ENCODE measurements around the gene TCL1A. TPM values are rescaled to one million over a fixed set of nuclear protein-coding genes. Genes with fewer than 3 reads are reported as not detected.

Gene TCL1A
- total RNA-seq, 4 donors from 2014 or later: 3.7 to 19.5 TPM; not detected in 2

DNA sequence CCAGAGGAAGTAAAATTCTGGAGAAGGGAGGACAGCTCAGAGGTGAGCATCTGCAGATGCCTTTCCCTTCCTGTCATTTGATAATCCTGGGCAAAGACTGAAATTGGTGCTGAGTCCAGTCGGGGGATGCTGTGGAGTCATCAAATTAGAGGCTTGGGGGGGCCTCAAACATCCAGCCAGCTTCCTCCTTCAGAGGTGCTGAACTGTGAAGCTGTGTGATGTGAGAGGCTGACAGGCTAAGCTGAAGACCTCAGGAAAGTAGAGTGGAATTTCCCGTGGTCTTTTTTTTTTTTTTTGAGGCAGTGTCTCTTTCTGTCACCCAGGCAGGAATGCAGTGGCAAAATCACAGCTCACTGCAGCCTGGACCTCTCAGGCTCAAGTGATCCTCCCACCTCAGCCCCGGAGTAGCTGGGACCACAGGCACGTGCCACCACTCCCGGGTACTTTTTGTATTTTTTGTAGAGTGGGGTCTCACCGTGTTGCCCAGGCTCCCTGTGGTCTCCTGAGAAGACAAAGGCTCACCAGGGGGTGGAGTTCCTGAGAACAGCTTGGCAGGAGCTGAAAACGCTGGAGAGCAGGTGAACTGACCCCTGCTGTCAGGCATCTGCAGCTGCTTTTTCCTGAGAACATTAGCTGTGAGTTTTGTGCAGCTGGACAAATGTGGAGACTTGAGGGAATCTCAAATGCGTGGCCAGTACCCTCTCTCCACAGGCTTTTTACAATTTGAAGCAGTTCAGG is 33.8 kb downstream of the TCL1A start:
- TF ChIP-seq POLR2AphosphoS5 (IDR thresholded peaks at IDR 0.05) (no peak), EP300 (IDR thresholded peaks at IDR 0.05; ENCODE audit: low read depth) (no peak), POLR2A (IDR thresholded peaks at IDR 0.05) (no peak)
- TF ChIP-seq, protein P1, sequence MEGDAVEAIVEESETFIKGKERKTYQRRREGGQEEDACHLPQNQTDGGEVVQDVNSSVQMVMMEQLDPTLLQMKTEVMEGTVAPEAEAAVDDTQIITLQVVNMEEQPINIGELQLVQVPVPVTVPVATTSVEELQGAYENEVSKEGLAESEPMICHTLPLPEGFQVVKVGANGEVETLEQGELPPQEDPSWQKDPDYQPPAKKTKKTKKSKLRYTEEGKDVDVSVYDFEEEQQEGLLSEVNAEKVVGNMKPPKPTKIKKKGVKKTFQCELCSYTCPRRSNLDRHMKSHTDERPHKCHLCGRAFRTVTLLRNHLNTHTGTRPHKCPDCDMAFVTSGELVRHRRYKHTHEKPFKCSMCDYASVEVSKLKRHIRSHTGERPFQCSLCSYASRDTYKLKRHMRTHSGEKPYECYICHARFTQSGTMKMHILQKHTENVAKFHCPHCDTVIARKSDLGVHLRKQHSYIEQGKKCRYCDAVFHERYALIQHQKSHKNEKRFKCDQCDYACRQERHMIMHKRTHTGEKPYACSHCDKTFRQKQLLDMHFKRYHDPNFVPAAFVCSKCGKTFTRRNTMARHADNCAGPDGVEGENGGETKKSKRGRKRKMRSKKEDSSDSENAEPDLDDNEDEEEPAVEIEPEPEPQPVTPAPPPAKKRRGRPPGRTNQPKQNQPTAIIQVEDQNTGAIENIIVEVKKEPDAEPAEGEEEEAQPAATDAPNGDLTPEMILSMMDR (IDR thresholded peaks at IDR 0.05): no peak
- H3K27ac ChIP-seq: no peak overlapping the region
- no peaks in the 10 kb centered on the region for H3K4me1 ChIP-seq
- 29% methylated on average over 8 of the region's 8 CpGs; no CpG with 5 or more reads in 1 of the 2 donors for WGBS, 2 donors (ENCODE audit: low coverage in 1 of 2)
- H3K9me3 ChIP-seq: no peaks in the 10 kb centered on the region
- in situ Hi-C loops (cut with MboI; ENCODE audit: low pct_ligation_motif_present in 1 of 4, low pct_unique_long_range_greater_than_20kb in 1 of 4, low sequenced_read_pairs in 3 of 4): no loop called here
- H3K36me3 ChIP-seq: no peaks in the 10 kb centered on the region
- H3K4me3 ChIP-seq: no peak overlapping the region
- no peaks in the 10 kb centered on the region for H3K27me3 ChIP-seq
- no peak for DNase-seq
- intact Hi-C loops (cut with DNase I; ENCODE audit: low total_unique reads): no loop called here

DNA sequence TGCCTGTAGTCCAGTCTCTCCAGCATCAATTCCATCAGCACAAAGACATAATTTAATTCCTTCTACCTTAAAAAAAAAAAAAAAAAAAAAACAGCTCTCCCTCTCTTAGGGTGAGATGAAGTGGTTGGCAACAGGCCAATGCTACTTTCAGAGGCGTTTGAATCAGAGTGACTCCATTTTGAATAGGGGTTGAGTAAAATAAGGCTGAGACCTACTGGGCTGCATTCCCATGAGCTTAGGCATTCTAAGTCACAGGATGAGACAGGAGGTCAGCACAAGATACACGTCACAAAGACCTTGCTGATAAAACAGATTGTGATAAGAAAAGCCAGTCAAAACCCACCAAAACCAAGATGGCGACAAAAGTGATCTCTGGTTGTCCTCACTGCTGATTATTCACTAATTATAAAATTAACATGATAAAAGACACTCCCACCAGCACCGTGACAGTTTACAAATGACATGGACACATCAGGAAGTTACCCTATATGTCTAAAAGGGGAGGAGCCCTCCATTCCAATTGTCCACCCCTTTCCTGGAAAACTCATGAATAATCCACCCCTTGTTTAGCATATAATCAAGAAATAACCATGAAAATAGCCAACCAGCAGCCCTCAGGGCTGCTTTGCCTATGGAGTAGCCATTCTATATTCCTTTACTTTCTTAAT is 34.6 kb downstream of the TCL1A start:
- no peaks in the 10 kb centered on the region for H3K27me3 ChIP-seq
- TF ChIP-seq EP300 (IDR thresholded peaks at IDR 0.05; ENCODE audit: low read depth) (no peak), POLR2A (IDR thresholded peaks at IDR 0.05) (no peak), POLR2AphosphoS5 (IDR thresholded peaks at IDR 0.05) (no peak)
- TF ChIP-seq, protein P1 (IDR thresholded peaks at IDR 0.05): no peak
- no peak overlapping the region for H3K27ac ChIP-seq
- in situ Hi-C loops (cut with MboI; ENCODE audit: low pct_ligation_motif_present in 1 of 4, low pct_unique_long_range_greater_than_20kb in 1 of 4, low sequenced_read_pairs in 3 of 4) (no loop called here), intact Hi-C loops (cut with DNase I; ENCODE audit: low total_unique reads) (no loop called here)
- no peaks in the 10 kb centered on the region for H3K9me3 ChIP-seq
- no peaks in the 10 kb centered on the region for H3K36me3 ChIP-seq
- H3K4me3 ChIP-seq: no peak overlapping the region
- no peak for DNase-seq
- no peaks in the 10 kb centered on the region for H3K4me1 ChIP-seq
- WGBS, 2 donors (ENCODE audit: low coverage in 1 of 2): 67 to 70% methylated on average over 3 to 4 of the region's 4 CpGs

DNA sequence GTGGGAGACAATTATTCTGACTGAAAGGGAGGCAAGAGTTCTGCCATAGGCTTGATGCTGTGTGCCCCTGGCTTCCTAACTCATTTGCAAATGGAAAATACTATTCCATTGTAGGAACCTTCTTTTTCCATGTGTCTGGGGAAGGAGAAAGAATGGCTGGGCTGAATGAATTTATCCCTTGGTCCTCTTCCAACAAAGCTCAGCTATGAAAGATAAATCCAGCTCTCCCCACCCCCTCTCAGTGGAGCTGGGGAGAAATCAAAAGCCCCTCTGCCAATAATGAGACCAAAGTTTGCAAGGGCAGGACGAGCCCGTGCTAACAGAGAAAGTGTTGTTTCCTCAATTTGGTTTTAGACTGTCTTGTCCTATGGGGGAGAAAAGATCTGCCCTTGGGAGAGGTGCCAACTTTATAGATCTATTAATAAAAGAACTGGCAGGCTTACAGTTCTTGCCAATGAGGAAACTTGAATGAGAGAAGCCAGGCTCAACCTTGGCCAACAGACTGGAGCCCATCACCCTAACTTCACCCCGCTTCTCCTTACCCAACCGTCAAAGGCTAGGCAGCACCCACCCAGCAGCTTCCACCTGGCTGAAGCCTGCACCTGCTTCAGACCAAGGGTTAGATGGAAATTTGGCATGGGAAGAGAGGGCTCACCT is 36.6 kb downstream of the TCL1A start:
- WGBS, 2 donors (ENCODE audit: low coverage in 1 of 2): 63% methylated on average over 4 of the region's 4 CpGs; no CpG with 5 or more reads in 1 of the 2 donors
- H3K9me3 ChIP-seq: no peaks in the 10 kb centered on the region
- H3K27ac ChIP-seq: no peak overlapping the region
- no peak for DNase-seq
- in situ Hi-C loops (cut with MboI; ENCODE audit: low pct_ligation_motif_present in 1 of 4, low pct_unique_long_range_greater_than_20kb in 1 of 4, low sequenced_read_pairs in 3 of 4): no loop called here
- H3K4me3 ChIP-seq: no peak overlapping the region
- TF ChIP-seq, protein P1 (IDR thresholded peaks at IDR 0.05): no peak
- TF ChIP-seq POLR2A (IDR thresholded peaks at IDR 0.05): no peak
- TF ChIP-seq EP300 (IDR thresholded peaks at IDR 0.05; ENCODE audit: low read depth): no peak
- TF ChIP-seq POLR2AphosphoS5 (IDR thresholded peaks at IDR 0.05): no peak
- no peaks in the 10 kb centered on the region for H3K36me3 ChIP-seq
- no peaks in the 10 kb centered on the region for H3K27me3 ChIP-seq
- intact Hi-C loops (cut with DNase I; ENCODE audit: low total_unique reads): no loop called here
- H3K4me1 ChIP-seq: no peaks in the 10 kb centered on the region

DNA sequence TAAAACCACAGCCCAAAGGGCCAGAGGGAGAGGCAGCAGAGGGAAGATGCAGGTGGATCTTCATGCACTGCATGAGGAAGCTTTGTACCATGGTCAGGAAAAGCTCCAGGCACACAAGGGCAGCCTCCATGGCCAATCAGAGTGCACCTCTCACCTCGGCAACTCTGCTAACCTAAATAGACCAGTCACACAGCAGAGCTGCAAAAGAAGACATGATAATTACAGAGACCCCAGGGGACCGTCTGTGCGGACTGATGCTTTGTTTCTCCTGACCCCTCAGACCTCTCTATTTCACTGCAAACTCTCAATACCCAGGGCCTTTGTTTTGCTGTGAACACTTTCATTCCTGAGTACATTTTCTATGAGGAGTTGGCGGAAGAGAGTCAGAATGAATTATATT is 38.4 kb downstream of the TCL1A start:
- WGBS, 2 donors (ENCODE audit: low coverage in 1 of 2): 60 to 64% methylated on average over 1 to 4 of the region's 4 CpGs
- Histone ChIP-seq H3K4me3 (no peak overlapping the region), H3K27ac (no peak overlapping the region), H3K36me3 (no peaks in the 10 kb centered on the region), H3K27me3 (no peaks in the 10 kb centered on the region), H3K4me1 (no peaks in the 10 kb centered on the region), H3K9me3 (no peaks in the 10 kb centered on the region)
- no peak for DNase-seq
- intact Hi-C loops (cut with DNase I; ENCODE audit: low total_unique reads): no loop called here
- in situ Hi-C loops (cut with MboI; ENCODE audit: low pct_ligation_motif_present in 1 of 4, low pct_unique_long_range_greater_than_20kb in 1 of 4, low sequenced_read_pairs in 3 of 4): no loop called here
- TF ChIP-seq, protein P1 (IDR thresholded peaks at IDR 0.05): no peak
- TF ChIP-seq EP300 (IDR thresholded peaks at IDR 0.05; ENCODE audit: low read depth) (no peak), POLR2A (IDR thresholded peaks at IDR 0.05) (no peak), POLR2AphosphoS5 (IDR thresholded peaks at IDR 0.05) (no peak)

All from transverse colon (tissue), 4 donors.